ENCODE data around the gene FAM13B.
"Not testable (repeated sequence)": the region's sequence is repeated elsewhere in the genome, so short reads cannot be mapped to it uniquely, and the experiment has no call there.

The FAM13B gene

GRCh38 chr5:138052718-138053117, 19.8 kb upstream of the FAM13B start:
- not testable (repeated sequence) for H3K4me2 ChIP-seq (ENCODE audit: low read length); H3K23ac ChIP-seq (ENCODE audit: low read length); H3K4me1 ChIP-seq (ENCODE audit: control insufficient read depth in 1 of 2, insufficient read depth in 2 of 2, low read length in 2 of 2); H2AK5ac ChIP-seq (ENCODE audit: low read length); H3K79me2 ChIP-seq (ENCODE audit: control insufficient read depth, insufficient read depth, low read length, poor library complexity); H2BK120ac ChIP-seq (ENCODE audit: insufficient read depth, low read length, poor library complexity); H3K36me3 ChIP-seq (ENCODE audit: control insufficient read depth in 1 of 2, insufficient read depth in 2 of 2, low read length in 2 of 2); H3K4me3 ChIP-seq (ENCODE audit: low read depth, low read length); H4K8ac ChIP-seq (ENCODE audit: low read depth, low read length); H3K4ac ChIP-seq (ENCODE audit: low read depth, low read length); H3K9ac ChIP-seq (ENCODE audit: low read length); H2BK5ac ChIP-seq (ENCODE audit: low read depth, low read length, poor library complexity); H2BK12ac ChIP-seq (ENCODE audit: low read length); H4K91ac ChIP-seq (ENCODE audit: low read depth, low read length); H4K12ac ChIP-seq (ENCODE audit: low read depth, low read length); H3K14ac ChIP-seq (ENCODE audit: low read length); H3K79me1 ChIP-seq (ENCODE audit: low read length); H3K27ac ChIP-seq (ENCODE audit: low read depth, low read length); H3K27me3 ChIP-seq (ENCODE audit: insufficient read depth, low read length); H3K9me3 ChIP-seq (ENCODE audit: insufficient read depth, low read depth, low read length); H2AFZ ChIP-seq (ENCODE audit: insufficient read depth, low read length, poor library complexity); H3K18ac ChIP-seq (ENCODE audit: low read length); DNase-seq
- no CpG with 5 or more reads among the region's 1 CpG for WGBS (ENCODE audit: extremely low coverage, insufficient coverage, insufficient read length)

GRCh38 chr5:138051441-138052296, 18.8 kb upstream of the FAM13B start:
- H2BK120ac ChIP-seq (ENCODE audit: insufficient read depth, low read length, poor library complexity), result no peak overlapping the region
- H3K79me2 ChIP-seq (ENCODE audit: control insufficient read depth, insufficient read depth, low read length, poor library complexity), result no peaks in the 10 kb centered on the region
- no peak overlapping the region for H3K4ac ChIP-seq (ENCODE audit: low read depth, low read length)
- no peaks in the 10 kb centered on the region for H3K79me1 ChIP-seq (ENCODE audit: low read length)
- no peak overlapping the region for H3K9ac ChIP-seq (ENCODE audit: low read length)
- peaks cover 0 to 2% of the 10 kb centered on the region in 2 experiments for H3K4me1 ChIP-seq (ENCODE audit: control insufficient read depth in 1 of 2, insufficient read depth in 2 of 2, low read length in 2 of 2)
- no peak overlapping the region for H4K12ac ChIP-seq (ENCODE audit: low read depth, low read length)
- no peak overlapping the region for H3K23ac ChIP-seq (ENCODE audit: low read length)
- DNase-seq, result no peak
- no peaks in the 10 kb centered on the region for H3K36me3 ChIP-seq (ENCODE audit: control insufficient read depth in 1 of 2, insufficient read depth in 2 of 2, low read length in 2 of 2)
- no peak overlapping the region for H3K4me2 ChIP-seq (ENCODE audit: low read length)
- no peak overlapping the region for H4K8ac ChIP-seq (ENCODE audit: low read depth, low read length)
- H2AFZ ChIP-seq (ENCODE audit: insufficient read depth, low read length, poor library complexity), result no peak overlapping the region
- H4K91ac ChIP-seq (ENCODE audit: low read depth, low read length), result no peak overlapping the region
- no peak overlapping the region for H3K4me3 ChIP-seq (ENCODE audit: low read depth, low read length)
- no CpG with 5 or more reads among the region's 9 CpGs for WGBS (ENCODE audit: extremely low coverage, insufficient coverage, insufficient read length)
- H2BK5ac ChIP-seq (ENCODE audit: low read depth, low read length, poor library complexity), result no peak overlapping the region
- H3K27me3 ChIP-seq (ENCODE audit: insufficient read depth, low read length), result no peaks in the 10 kb centered on the region
- H2BK12ac ChIP-seq (ENCODE audit: low read length), result no peak overlapping the region
- no peak overlapping the region for H3K18ac ChIP-seq (ENCODE audit: low read length)
- no peak overlapping the region for H3K14ac ChIP-seq (ENCODE audit: low read length)
- H3K27ac ChIP-seq (ENCODE audit: low read depth, low read length), result no peak overlapping the region
- no peaks in the 10 kb centered on the region for H3K9me3 ChIP-seq (ENCODE audit: insufficient read depth, low read depth, low read length)
- H2AK5ac ChIP-seq (ENCODE audit: low read length), result no peak overlapping the region

DNA sequence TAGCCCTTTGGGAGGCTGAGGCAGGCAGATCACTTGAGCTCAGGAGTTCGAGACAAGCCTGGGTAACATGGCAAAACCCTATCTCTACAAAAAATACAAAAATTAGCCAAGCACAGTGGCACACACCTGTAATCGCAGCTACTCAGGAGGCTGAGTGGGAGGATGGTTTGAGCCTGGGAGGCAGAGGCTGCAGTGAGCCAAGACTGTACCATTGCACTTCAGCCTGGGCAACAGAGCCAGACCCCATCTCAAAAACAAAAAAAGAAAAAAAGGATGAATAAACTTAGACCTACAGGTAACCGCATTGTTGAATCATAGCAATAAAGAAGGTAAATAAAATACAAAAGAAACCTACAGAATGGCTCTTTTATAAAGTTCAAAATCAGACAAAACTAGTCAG, 12.4 kb upstream of the FAM13B start:
- not testable (repeated sequence) for DNase-seq; H2BK12ac ChIP-seq (ENCODE audit: low read length)

GRCh38 chr5:138038826-138039225, 5.9 kb upstream of the FAM13B start:
- no CpG with 5 or more reads among the region's 1 CpG for WGBS (ENCODE audit: extremely low coverage, insufficient coverage, insufficient read length)
- Histone ChIP-seq H3K9me3 (ENCODE audit: insufficient read depth, low read depth, low read length) (no peaks in the 10 kb centered on the region), H3K27me3 (ENCODE audit: insufficient read depth, low read length) (no peaks in the 10 kb centered on the region), H2AFZ (ENCODE audit: insufficient read depth, low read length, poor library complexity) (no peak overlapping the region), H3K4me1 (ENCODE audit: control insufficient read depth in 1 of 2, insufficient read depth in 2 of 2, low read length in 2 of 2) (no peaks in the 10 kb centered on the region), H3K36me3 (ENCODE audit: control insufficient read depth in 1 of 2, insufficient read depth in 2 of 2, low read length in 2 of 2) (no peaks in the 10 kb centered on the region), H3K79me1 (ENCODE audit: low read length) (no peaks in the 10 kb centered on the region), H4K91ac (ENCODE audit: low read depth, low read length) (no peak overlapping the region), H2AK5ac (ENCODE audit: low read length) (no peak overlapping the region), H2BK12ac (ENCODE audit: low read length) (no peak overlapping the region), H3K4ac (ENCODE audit: low read depth, low read length) (no peak overlapping the region), H3K79me2 (ENCODE audit: control insufficient read depth, insufficient read depth, low read length, poor library complexity) (no peaks in the 10 kb centered on the region), H3K18ac (ENCODE audit: low read length) (no peak overlapping the region), H3K9ac (ENCODE audit: low read length) (no peak overlapping the region), H4K12ac (ENCODE audit: low read depth, low read length) (no peak overlapping the region), H3K4me3 (ENCODE audit: low read depth, low read length) (no peak overlapping the region), H3K23ac (ENCODE audit: low read length) (no peak overlapping the region), H3K27ac (ENCODE audit: low read depth, low read length) (no peak overlapping the region), H4K8ac (ENCODE audit: low read depth, low read length) (no peak overlapping the region), H3K4me2 (ENCODE audit: low read length) (no peak overlapping the region), H3K14ac (ENCODE audit: low read length) (no peak overlapping the region), H2BK5ac (ENCODE audit: low read depth, low read length, poor library complexity) (no peak overlapping the region), H2BK120ac (ENCODE audit: insufficient read depth, low read length, poor library complexity) (no peak overlapping the region)
- DNase-seq, result no peak

More for the DNA sequence above, 12.4 kb upstream of the FAM13B start:
- H2AFZ ChIP-seq (ENCODE audit: insufficient read depth, low read length, poor library complexity); H2BK120ac ChIP-seq (ENCODE audit: insufficient read depth, low read length, poor library complexity); H3K4me3 ChIP-seq (ENCODE audit: low read depth, low read length); H3K79me2 ChIP-seq (ENCODE audit: control insufficient read depth, insufficient read depth, low read length, poor library complexity); H3K36me3 ChIP-seq (ENCODE audit: control insufficient read depth in 1 of 2, insufficient read depth in 2 of 2, low read length in 2 of 2); H3K9me3 ChIP-seq (ENCODE audit: insufficient read depth, low read depth, low read length); H3K4me2 ChIP-seq (ENCODE audit: low read length); H3K4me1 ChIP-seq (ENCODE audit: control insufficient read depth in 1 of 2, insufficient read depth in 2 of 2, low read length in 2 of 2); H4K91ac ChIP-seq (ENCODE audit: low read depth, low read length); H3K79me1 ChIP-seq (ENCODE audit: low read length); H4K8ac ChIP-seq (ENCODE audit: low read depth, low read length); H3K23ac ChIP-seq (ENCODE audit: low read length); H3K27ac ChIP-seq (ENCODE audit: low read depth, low read length); H3K27me3 ChIP-seq (ENCODE audit: insufficient read depth, low read length); H4K12ac ChIP-seq (ENCODE audit: low read depth, low read length); H3K4ac ChIP-seq (ENCODE audit: low read depth, low read length); H2AK5ac ChIP-seq (ENCODE audit: low read length); H3K9ac ChIP-seq (ENCODE audit: low read length); H3K14ac ChIP-seq (ENCODE audit: low read length); H2BK5ac ChIP-seq (ENCODE audit: low read depth, low read length, poor library complexity); H3K18ac ChIP-seq (ENCODE audit: low read length): not testable (repeated sequence)
- WGBS (ENCODE audit: extremely low coverage, insufficient coverage, insufficient read length), result no CpG with 5 or more reads among the region's 3 CpGs
